PC-3 (cell line): ENCODE data around the gene SMIM14. TPM values are rescaled to one million over a fixed set of nuclear protein-coding genes. Genes with fewer than 3 reads are reported as not detected.

Experiments used
- ATAC-seq: fragments of 200-7000 bp; cut with Tn5 transposase; 2 replicates; pipeline ENCODE4 v1.9.1; 2020; ENCODE audit warnings: mild to moderate bottlenecking, moderate library complexity
- BruUV-seq: library from RNA; stranded (reverse); fragments of 400-500 nt; replicated peaks from 2 replicates; lab custom pipeline; 2021; lab: Mats Ljungman, UMichigan
- CTCF ChIA-PET: fragments of 300-600 bp; sonication (Branson Sonifier 250); formaldehyde crosslinking; loops from one replicate; lab custom pipeline; 2022; ENCODE audit warnings: antibody characterized with exemption; lab: Charles Lee
- POLR2A ChIA-PET: fragments of 300-600 bp; sonication (Branson Sonifier 250); formaldehyde crosslinking; loops from one replicate; lab custom pipeline; 2022; ENCODE audit warnings: antibody characterized with exemption; ENCODE audit not compliant: unreplicated experiment; lab: Charles Lee
- DNase-seq: peaks from one replicate; pipeline ENCODE4 v3.0.0-alpha.2; 2015
- H2AFZ ChIP-seq: fragments of 300-600 bp; sonication (generic); 2 replicates; pipeline ENCODE4 v1.6.0; 2016; ENCODE audit warnings: antibody characterized with exemption, low read length
- H3F3A ChIP-seq: fragments of 300-600 bp; sonication (generic); one replicate; pipeline ENCODE4 v1.6.0; 2017; ENCODE audit warnings: antibody characterized with exemption, low read length, control low read depth, mild to moderate bottlenecking; ENCODE audit not compliant: unreplicated experiment
- H3K27ac ChIP-seq: fragments of 300-600 bp; sonication (generic); 2 replicates; pipeline ENCODE4 v1.5.1; 2016; ENCODE audit warnings: mild to moderate bottlenecking, low read length
- H3K27me3 ChIP-seq: fragments of 300-600 bp; sonication (generic); 2 replicates; pipeline ENCODE4 v1.6.1; 2016; ENCODE audit warnings: low read length, mixed read lengths
- H3K36me3 ChIP-seq: fragments of 300-600 bp; sonication (generic); 2 replicates; pipeline ENCODE4 v1.6.1; 2016; ENCODE audit warnings: low read depth, mixed run types, low read length, mixed read lengths
- H3K4me1 ChIP-seq: fragments of 300-600 bp; sonication (generic); 2 replicates; pipeline ENCODE4 v1.5.1; 2016; ENCODE audit warnings: low read length; ENCODE audit not compliant: insufficient read depth
- H3K4me2 ChIP-seq: fragments of 300-600 bp; sonication (generic); 2 replicates; pipeline ENCODE4 v1.6.0; 2016; ENCODE audit warnings: low read length
- H3K4me3 ChIP-seq: fragments of 300-600 bp; sonication (generic); 2 replicates; pipeline ENCODE4 v1.5.1; 2016; ENCODE audit warnings: mild to moderate bottlenecking, low read length, mixed read lengths
- H3K79me2 ChIP-seq: fragments of 300-600 bp; sonication (generic); 2 replicates; pipeline ENCODE4 v1.6.1; 2017; ENCODE audit warnings: low read length, mixed read lengths
- H3K9ac ChIP-seq: fragments of 300-600 bp; sonication (generic); 2 replicates; pipeline ENCODE4 v1.6.0; 2016; ENCODE audit warnings: mild to moderate bottlenecking, low read length
- H3K9me2 ChIP-seq: fragments of 300-600 bp; sonication (generic); replicated peaks from 2 replicates; pipeline ENCODE4 v1.6.1; 2016; ENCODE audit warnings: mixed run types, low read length, mixed read lengths
- H3K9me3 ChIP-seq: fragments of 300-600 bp; sonication (generic); 2 replicates; pipeline ENCODE4 v1.6.1; 2016; ENCODE audit warnings: low read length, mixed read lengths
- H4K20me1 ChIP-seq: fragments of 300-600 bp; sonication (generic); 2 replicates; pipeline ENCODE4 v1.6.1; 2016; ENCODE audit warnings: low read length, mixed read lengths
- CTCF ChIP-seq: fragments of 300-600 bp; sonication (generic); conservative IDR thresholded peaks from 2 replicates; pipeline ENCODE4 v1.5.1; 2017; ENCODE audit warnings: antibody characterized with exemption, low read depth, mild to moderate bottlenecking, low read length
- EZH2 ChIP-seq: fragments of 300-600 bp; sonication (generic); IDR thresholded peaks from one replicate; pipeline ENCODE4 v1.6.1; 2017; ENCODE audit warnings: antibody characterized with exemption, mild to moderate bottlenecking, low read length; ENCODE audit not compliant: unreplicated experiment
- EZH2phosphoT487 ChIP-seq: fragments of 300-600 bp; sonication (generic); IDR thresholded peaks from 2 replicates; pipeline ENCODE4 v1.6.1; 2018; ENCODE audit warnings: mild to moderate bottlenecking, antibody characterized with exemption, low read length, borderline replicate concordance
- intact Hi-C: fragments of 100-400 bp; cut with micrococcal nuclease; formaldehyde crosslinking; loops from 2 replicates; pipeline ENCODE4 v1.9.0; 2023
- total RNA-seq: library from RNA; depleted of rRNA; stranded (reverse); fragments of >200 nt; gene quantifications from 2 replicates; pipeline ENCODE4 v1.2.3, GENCODE V29; 2014

The SMIM14 gene
- total RNA-seq, 1 experiment from 2014 or later = 4.8 TPM

- Histone ChIP-seq H3K4me3 (peak overlapping the region; percentile 98), H3K27ac (peak overlapping the region; percentile 95), H3K4me1 (peaks cover 23% of the 10 kb centered on the region), H3K9ac (peak overlapping the region; percentile 93), H3K27me3 (no peaks in the 10 kb centered on the region), H3K36me3 (no peaks in the 10 kb centered on the region), H3K9me2 (no peaks in the 10 kb centered on the region), H2AFZ (peak overlapping the region; percentile 62), H3K9me3 (no peaks in the 10 kb centered on the region), H3F3A (no peaks in the 10 kb centered on the region), H4K20me1 (no peaks in the 10 kb centered on the region), H3K79me2 (peaks cover 35% of the 10 kb centered on the region), H3K4me2 (peak overlapping the region; percentile 93)
- intact Hi-C loops = loop anchor here (2.0 kb wide), 1 partner anchor 169 kb away; no protein-coding TSS in a partner anchor
- peak; percentile 14; the same call in 1 of the 2 replicates for ATAC-seq
- ChIA-PET CTCF (interaction anchor here (0.6 to 0.7 kb wide), 3 partner anchors 168 to 1589 kb away, joined by 3 to 4 read pairs (median 3); no protein-coding TSS in a partner anchor), POLR2A (interaction anchor here (0.6 to 2.1 kb wide), 5 partner anchors 10 to 110 kb away, joined by 3 to 10 read pairs (median 5); partner anchors contain the start of gene UGDH)
- BruUV-seq = TSS peak; percentile 59
- TF ChIP-seq EZH2 = no peak
- no peak for TF ChIP-seq EZH2phosphoT487
- no peak for TF ChIP-seq CTCF
- peak; percentile 56 for DNase-seq
These were observed 895 bp downstream of the SMIM14 start for GRCh38 chr4:39637586-39638353.

GRCh38 chr4:39637221-39637585, 1.5 kb downstream of the SMIM14 start:
- TF ChIP-seq EZH2 = no peak
- no peak for TF ChIP-seq CTCF
- TF ChIP-seq EZH2phosphoT487 = no peak
- peak overlapping the region; percentile 95 for H3K27ac ChIP-seq
- DNase-seq (peak; percentile 13), ATAC-seq (no peak)
- no peaks in the 10 kb centered on the region for H3K27me3 ChIP-seq
- no peaks in the 10 kb centered on the region for H3F3A ChIP-seq
- H2AFZ ChIP-seq = peak overlapping the region; percentile 62
- H3K4me2 ChIP-seq = peak overlapping the region; percentile 93
- intact Hi-C loops = no loop called here
- H4K20me1 ChIP-seq = no peaks in the 10 kb centered on the region
- H3K79me2 ChIP-seq = peaks cover 35% of the 10 kb centered on the region
- H3K4me1 ChIP-seq = peaks cover 23% of the 10 kb centered on the region
- H3K36me3 ChIP-seq = no peaks in the 10 kb centered on the region
- H3K9me2 ChIP-seq = no peaks in the 10 kb centered on the region
- BruUV-seq = no TSS peak
- peak overlapping the region; percentile 93 for H3K9ac ChIP-seq
- CTCF ChIA-PET = interaction anchor here (0.6 to 0.7 kb wide), 2 partner anchors 168 to 1589 kb away, joined by 3 to 4 read pairs; no protein-coding TSS in a partner anchor
- H3K9me3 ChIP-seq = no peaks in the 10 kb centered on the region
- peak overlapping the region; percentile 98 for H3K4me3 ChIP-seq
- POLR2A ChIA-PET = interaction anchor here (0.7 to 2.1 kb wide), 3 partner anchors 9 to 110 kb away, joined by 4 to 10 read pairs (median 6); partner anchors contain the start of gene UGDH
